IMR-90 (cell line): ENCODE results near the gene ZBTB9. TPM values are rescaled to one million over a fixed set of nuclear protein-coding genes. Genes with fewer than 3 reads are reported as not detected.

Experiments used
- ATAC-seq: fragments of 200-7000 bp; cut with Tn5 transposase; 2 replicates; pipeline ENCODE4 v1.9.1; 2020; ENCODE audit warnings: low read depth, mild to moderate bottlenecking, moderate library complexity
- BruUV-seq: library from RNA; stranded (reverse); fragments of 400-500 nt; replicated peaks from 2 replicates; lab custom pipeline; 2021; lab: Mats Ljungman, UMichigan
- CTCF ChIA-PET: fragments of 300-600 bp; formaldehyde crosslinking; extraction: SDS; loops from one replicate; lab custom pipeline; 2021; ENCODE audit warnings: antibody characterized with exemption; lab: Yijun Ruan, JAX
- POLR2A ChIA-PET: fragments of 300-600 bp; sonication (Branson Sonifier 250); formaldehyde crosslinking; loops from one replicate; lab custom pipeline; 2022; ENCODE audit warnings: antibody characterized with exemption; ENCODE audit not compliant: unreplicated experiment; lab: Charles Lee
- DNase-seq: peaks from one replicate; pipeline ENCODE4 v3.0.0; 2013
- H2AFZ ChIP-seq: replicated peaks from 2 replicates; pipeline ENCODE3; 2013; ENCODE audit warnings: low read length, mild to moderate bottlenecking; ENCODE audit not compliant: poor library complexity
- H2AK5ac ChIP-seq: 2 replicates; pipeline ENCODE4 v1.6.1; 2013; ENCODE audit warnings: low read depth, low read length, inconsistent platforms
- H2AK9ac ChIP-seq: replicated peaks from 2 replicates; pipeline ENCODE3; 2013; ENCODE audit warnings: mild to moderate bottlenecking, low read depth, low read length, moderate library complexity; ENCODE audit not compliant: poor library complexity
- H2BK120ac ChIP-seq: 2 replicates; pipeline ENCODE4 v1.6.1; 2013; ENCODE audit warnings: low read depth, low read length, inconsistent platforms
- H2BK15ac ChIP-seq: 3 replicates; pipeline ENCODE4 v1.6.1; 2013; ENCODE audit warnings: low read depth, low read length, inconsistent platforms
- H2BK20ac ChIP-seq: 2 replicates; pipeline ENCODE4 v1.6.1; 2013; ENCODE audit warnings: low read depth, mild to moderate bottlenecking, inconsistent platforms, low read length, moderate library complexity
- H2BK5ac ChIP-seq: 2 replicates; pipeline ENCODE4 v1.6.1; 2013; ENCODE audit warnings: mild to moderate bottlenecking, low read depth, low read length, inconsistent platforms; ENCODE audit not compliant: poor library complexity, severe bottlenecking
- H3K14ac ChIP-seq: replicated peaks from 2 replicates; pipeline ENCODE4 v1.6.1; 2013; ENCODE audit warnings: low read depth, low read length, inconsistent platforms
- H3K18ac ChIP-seq: 2 replicates; pipeline ENCODE4 v1.6.1; 2013; ENCODE audit warnings: low read depth, low read length, control low read depth
- H3K23ac ChIP-seq: 2 replicates; pipeline ENCODE4 v1.6.1; 2013; ENCODE audit warnings: low read depth, low read length, inconsistent platforms
- H3K27ac ChIP-seq: 2 replicates; pipeline ENCODE4 v1.5.1; 2013; ENCODE audit warnings: mild to moderate bottlenecking, control low read depth, low read length; ENCODE audit not compliant: insufficient read depth
- H3K27me3 ChIP-seq: 2 replicates; pipeline ENCODE4 v1.6.1; 2013; ENCODE audit warnings: low read length; ENCODE audit not compliant: control insufficient read depth, insufficient read depth
- H3K36me3 ChIP-seq: 2 replicates; pipeline ENCODE4 v1.6.1; 2013; ENCODE audit warnings: low read length, mixed read lengths; ENCODE audit not compliant: control insufficient read depth, insufficient read depth
- H3K4ac ChIP-seq: 2 replicates; pipeline ENCODE4 v1.6.1; 2013; ENCODE audit warnings: low read depth, low read length, inconsistent platforms
- H3K4me1 ChIP-seq: 2 replicates; pipeline ENCODE4 v1.6.1; 2013; ENCODE audit warnings: low read length, mixed read lengths; ENCODE audit not compliant: control insufficient read depth, insufficient read depth
- H3K4me2 ChIP-seq: 2 replicates; pipeline ENCODE4 v1.6.1; 2013; ENCODE audit warnings: low read depth, mild to moderate bottlenecking, control low read depth, low read length, moderate library complexity
- H3K4me3 ChIP-seq: 2 replicates; pipeline ENCODE4 v1.5.1; 2013; ENCODE audit warnings: low read depth, mild to moderate bottlenecking, control low read depth, low read length, moderate library complexity; ENCODE audit not compliant: insufficient read depth
- H3K56ac ChIP-seq: 2 replicates; pipeline ENCODE4 v1.6.1; 2013; ENCODE audit warnings: low read length, inconsistent platforms; ENCODE audit not compliant: insufficient read depth; ENCODE audit errors: extremely low read depth
- H3K79me1 ChIP-seq, 2 experiments: 2 replicates each; pipeline ENCODE4 v1.6.1; 2013; ENCODE audit warnings: low read length in 2 of 2, inconsistent platforms in 1 of 2, low read depth in 1 of 2
- H3K9ac ChIP-seq: 2 replicates; pipeline ENCODE4 v1.6.1; 2013; ENCODE audit warnings: low read depth, low read length, control low read depth
- H3K9me1 ChIP-seq: 2 replicates; pipeline ENCODE4 v1.6.1; 2013; ENCODE audit warnings: low read length, inconsistent platforms; ENCODE audit not compliant: insufficient read depth
- H3K9me3 ChIP-seq: 2 replicates; pipeline ENCODE4 v1.6.1; 2013; ENCODE audit warnings: low read length; ENCODE audit not compliant: control insufficient read depth, insufficient read depth
- H4K20me1 ChIP-seq: 2 replicates; pipeline ENCODE4 v1.6.1; 2013; ENCODE audit warnings: low read length, inconsistent platforms; ENCODE audit not compliant: insufficient read depth
- H4K5ac ChIP-seq: 2 replicates; pipeline ENCODE4 v1.6.1; 2013; ENCODE audit warnings: mild to moderate bottlenecking, low read depth, low read length, control low read depth
- H4K8ac ChIP-seq, 2 experiments: 2 replicates each; pipeline ENCODE4 v1.6.1; 2013; ENCODE audit warnings: low read depth in 2 of 2, low read length in 2 of 2, control low read depth in 1 of 2, inconsistent platforms in 1 of 2
- H4K91ac ChIP-seq: 2 replicates; pipeline ENCODE4 v1.6.1; 2013; ENCODE audit warnings: low read depth, low read length, inconsistent platforms; ENCODE audit not compliant: insufficient read depth
- FOS ChIP-seq: fragments of 150-350 bp; IDR thresholded peaks from 2 replicates; pipeline ENCODE4 v1.6.1; 2016; ENCODE audit warnings: low read depth, low read length
- MXI1 ChIP-seq: IDR thresholded peaks from 2 replicates; pipeline ENCODE4 v1.6.1; 2012; ENCODE audit warnings: low read depth, mild to moderate bottlenecking, low read length, moderate library complexity, borderline replicate concordance
- NFE2L2 ChIP-seq: fragments of 150-350 bp; IDR thresholded peaks from 2 replicates; pipeline ENCODE4 v1.6.1; 2016; ENCODE audit warnings: low read depth, mild to moderate bottlenecking, low read length
- POLR2A ChIP-seq: IDR thresholded peaks from 2 replicates; pipeline ENCODE4 v1.6.1; 2012; ENCODE audit warnings: mild to moderate bottlenecking, low read depth, low read length
- RFX5 ChIP-seq: IDR thresholded peaks from 2 replicates; pipeline ENCODE4 v1.8.0; 2012; ENCODE audit warnings: low read depth, mild to moderate bottlenecking, low read length, moderate library complexity
- SMC3 ChIP-seq: fragments of 150-350 bp; IDR thresholded peaks from 2 replicates; pipeline ENCODE4 v1.6.1; 2016; ENCODE audit warnings: low read depth, mild to moderate bottlenecking, antibody characterized with exemption, low read length, moderate library complexity
- WGBS, 2 experiments: methylation state at CpG; one replicate each; pipeline versions ENCODE4 v1.1.5 to v1.1.7; 2013; ENCODE audit warnings: missing lambda C conversion rate in 2 of 2; ENCODE audit not compliant: insufficient read length in 1 of 2; ENCODE audit errors: extremely low coverage in 2 of 2; 5-methylcytosine and 5-hydroxymethylcytosine counted together
- dilution Hi-C: fragments of 300-500 bp; cut with HindIII; formaldehyde crosslinking; loops from one replicate; pipeline ENCODE4 v1.14.3; 2018; ENCODE audit warnings: low sequenced_read_pairs; ENCODE audit not compliant: unreplicated experiment
- in situ Hi-C: fragments of 300-500 bp; cut with MboI; formaldehyde crosslinking; loops from 3 replicates; pipeline ENCODE4 v1.14.3; 2019; ENCODE audit warnings: low sequenced_read_pairs, inconsistent platforms, mixed read lengths
- intact Hi-C: fragments of 100-400 bp; cut with micrococcal nuclease; formaldehyde crosslinking; loops from 2 replicates; pipeline ENCODE4 v1.10.0; 2022
- polyA plus RNA-seq, 3 experiments: library from polyadenylated mRNA; depleted of rRNA; stranded (reverse); fragments of >200 nt; gene quantifications; 2 replicates each; pipeline ENCODE4 v1.2.3, GENCODE V29; 2012; ENCODE audit warnings: low replicate concordance in 1 of 3
- total RNA-seq: library from RNA; depleted of rRNA; stranded (reverse); fragments of >200 nt; gene quantifications from 2 replicates; pipeline ENCODE4 v1.2.3, GENCODE V29; 2012

ZBTB9 gene
- total and polyA plus RNA-seq, 2 of the 4 experiments (the other 2 are of a cell fraction): 5.4 to 5.9 TPM

GRCh38 chr6:33502486-33502885, 48.1 kb downstream of the ZBTB9 start:
- Histone ChIP-seq H2BK15ac (no peak overlapping the region), H3K79me1 (no peaks in the 10 kb centered on the region), H2BK5ac (no peak overlapping the region), H3K27me3 (peaks cover 6% of the 10 kb centered on the region; the same call in 1 of the 2 replicates), H3K56ac (no peak overlapping the region), H4K8ac (no peak overlapping the region), H3K4me1 (no peaks in the 10 kb centered on the region), H3K18ac (no peak overlapping the region), H2BK120ac (no peak overlapping the region), H2AFZ (no peak overlapping the region), H4K20me1 (no peaks in the 10 kb centered on the region), H3K27ac (no peak overlapping the region), H3K4me2 (no peak overlapping the region), H3K4ac (no peak overlapping the region), H3K14ac (no peak overlapping the region), H3K36me3 (no peaks in the 10 kb centered on the region), H3K23ac (no peak overlapping the region), H3K9ac (no peak overlapping the region), H3K4me3 (no peak overlapping the region), H2AK5ac (no peak overlapping the region), H4K91ac (no peak overlapping the region), H2BK20ac (no peak overlapping the region), H3K9me3 (no peaks in the 10 kb centered on the region; the same call in 1 of the 2 replicates), H4K5ac (no peak overlapping the region), H2AK9ac (no peak overlapping the region), H3K9me1 (no peaks in the 10 kb centered on the region)
- TF ChIP-seq MXI1 (no peak), FOS (no peak), RFX5 (no peak), SMC3 (no peak), POLR2A (no peak), NFE2L2 (no peak)
- WGBS, 2 experiments: 78% methylated on average over 4 of the region's 23 CpGs; no CpG with 5 or more reads in 1 of the 2 experiments
- ATAC-seq (no peak), DNase-seq (no peak)
- ChIA-PET POLR2A (no interaction called here), CTCF (no interaction called here)
- in situ Hi-C loops: no loop called here
- dilution Hi-C loops: no loop called here
- BruUV-seq: no TSS peak
- intact Hi-C loops: no loop called here
